ENCODE results near the gene RPL13A.
A peak's percentile ranks its signal among the peaks of the same experiment; 100 is the strongest.

Gene RPL13A

DNA sequence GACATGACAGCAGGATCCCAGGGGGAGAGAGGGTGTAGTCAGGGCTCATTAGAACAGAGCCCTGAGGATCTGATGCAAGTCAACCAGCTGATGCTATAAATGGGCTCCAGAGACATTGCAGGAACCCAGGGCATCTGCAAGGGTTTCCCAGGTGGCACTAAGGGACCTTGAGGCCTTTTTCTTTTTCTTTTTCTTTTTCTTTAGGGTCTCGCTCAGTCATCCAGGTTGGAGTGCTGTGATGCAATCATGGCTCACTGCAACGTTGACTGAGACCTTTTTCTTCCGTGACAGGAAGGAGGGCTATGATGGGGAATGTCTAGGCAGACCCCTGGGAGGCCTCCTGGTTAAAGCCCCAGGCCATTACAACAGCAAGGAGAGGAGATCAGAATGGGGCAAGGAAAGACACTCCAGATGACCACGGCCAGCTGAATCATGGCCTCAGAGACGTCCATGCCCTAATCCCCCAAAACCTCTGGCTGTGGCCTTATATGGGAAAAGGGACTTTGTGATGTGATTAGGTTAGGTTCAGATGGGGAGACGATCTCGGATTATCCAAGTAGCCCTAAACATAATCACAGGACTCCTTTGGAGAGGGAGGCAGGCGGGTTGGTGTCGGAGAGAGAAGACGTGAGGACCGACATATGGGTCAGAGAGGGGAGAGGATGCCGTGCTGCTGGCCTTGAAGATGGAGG lies 20.5 kb downstream of the RPL13A start:
- DNase-seq = no peak

DNA sequence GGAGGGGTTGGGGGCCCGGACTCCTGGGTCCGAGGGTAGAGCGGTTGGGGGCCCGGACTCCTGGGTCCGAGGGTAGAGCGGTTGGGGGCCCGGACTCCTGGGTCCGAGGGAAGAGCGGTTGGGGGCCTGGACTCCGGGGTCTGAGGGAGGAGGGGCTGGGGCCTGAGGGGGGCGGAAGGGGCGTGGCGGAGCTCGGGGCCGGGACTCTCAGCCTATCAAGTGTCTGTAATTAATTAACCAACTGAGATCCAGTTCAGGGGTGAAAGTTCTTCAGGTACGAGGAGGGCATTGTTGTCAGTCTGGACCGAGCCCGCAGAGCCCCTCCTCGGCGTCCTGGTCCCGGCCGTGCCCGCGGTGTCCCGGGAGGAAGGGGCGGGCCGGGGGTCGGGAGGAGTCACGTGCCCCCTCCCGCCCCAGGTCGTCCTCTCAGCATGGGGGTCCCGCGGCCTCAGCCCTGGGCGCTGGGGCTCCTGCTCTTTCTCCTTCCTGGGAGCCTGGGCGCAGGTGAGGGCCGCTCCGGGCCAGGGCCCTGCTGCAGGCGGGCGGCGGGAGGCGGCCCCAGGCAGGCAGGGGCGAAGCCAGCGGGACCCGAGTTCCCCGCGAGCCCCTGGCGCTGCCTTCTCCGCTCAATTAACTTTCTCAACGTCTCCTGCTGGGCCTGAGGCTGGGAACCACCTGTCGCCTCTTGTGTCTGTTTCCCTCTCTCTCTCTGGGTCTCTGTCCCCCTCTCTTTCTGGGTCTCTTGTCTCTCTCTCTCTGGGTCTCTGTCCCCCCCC lies 25.8 kb downstream of the RPL13A start:
- DNase-seq = peak in 6 of 14 donors; percentile 13 to 55 (median 36)

DNA sequence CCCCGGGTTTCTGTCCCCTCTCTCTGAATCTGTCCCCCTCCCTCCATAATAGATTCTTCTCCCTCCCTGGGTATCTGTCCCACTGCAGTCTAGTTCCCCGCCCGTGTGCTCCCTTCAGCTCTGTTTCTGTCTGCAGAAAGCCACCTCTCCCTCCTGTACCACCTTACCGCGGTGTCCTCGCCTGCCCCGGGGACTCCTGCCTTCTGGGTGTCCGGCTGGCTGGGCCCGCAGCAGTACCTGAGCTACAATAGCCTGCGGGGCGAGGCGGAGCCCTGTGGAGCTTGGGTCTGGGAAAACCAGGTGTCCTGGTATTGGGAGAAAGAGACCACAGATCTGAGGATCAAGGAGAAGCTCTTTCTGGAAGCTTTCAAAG lies 26.3 kb downstream of the RPL13A start:
- no peak for DNase-seq

DNA sequence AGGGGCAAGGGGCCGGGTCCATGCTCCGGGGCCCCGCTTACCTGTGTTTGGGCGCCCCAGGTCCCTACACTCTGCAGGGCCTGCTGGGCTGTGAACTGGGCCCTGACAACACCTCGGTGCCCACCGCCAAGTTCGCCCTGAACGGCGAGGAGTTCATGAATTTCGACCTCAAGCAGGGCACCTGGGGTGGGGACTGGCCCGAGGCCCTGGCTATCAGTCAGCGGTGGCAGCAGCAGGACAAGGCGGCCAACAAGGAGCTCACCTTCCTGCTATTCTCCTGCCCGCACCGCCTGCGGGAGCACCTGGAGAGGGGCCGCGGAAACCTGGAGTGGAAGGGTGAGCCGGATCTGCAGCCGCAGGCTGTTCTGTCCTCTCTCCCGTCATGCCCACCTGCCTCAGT lies 26.7 kb downstream of the RPL13A start:
- DNase-seq = no peak

DNA sequence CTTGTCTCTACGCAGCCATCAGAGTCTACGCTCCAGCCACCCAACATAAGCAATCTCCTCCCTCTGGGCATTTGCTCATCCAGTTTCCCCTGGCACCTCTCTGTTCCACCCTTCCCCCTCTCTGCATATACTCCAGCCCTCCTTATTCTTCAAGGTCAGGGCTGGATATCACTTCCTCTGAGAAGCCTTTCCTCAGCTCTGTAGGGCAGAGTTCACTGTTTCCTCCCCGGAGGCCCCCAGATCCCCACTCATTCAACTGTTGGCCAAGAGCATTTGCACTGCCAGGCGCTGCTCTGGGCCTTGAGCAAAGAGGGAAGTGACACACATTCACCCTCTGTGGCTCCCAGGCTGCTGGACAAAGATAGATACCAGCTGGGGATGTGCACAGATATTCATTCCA lies 28.4 kb downstream of the RPL13A start:
- peak in 5 of 14 donors; percentile 18 to 52 (median 36) for DNase-seq

DNA sequence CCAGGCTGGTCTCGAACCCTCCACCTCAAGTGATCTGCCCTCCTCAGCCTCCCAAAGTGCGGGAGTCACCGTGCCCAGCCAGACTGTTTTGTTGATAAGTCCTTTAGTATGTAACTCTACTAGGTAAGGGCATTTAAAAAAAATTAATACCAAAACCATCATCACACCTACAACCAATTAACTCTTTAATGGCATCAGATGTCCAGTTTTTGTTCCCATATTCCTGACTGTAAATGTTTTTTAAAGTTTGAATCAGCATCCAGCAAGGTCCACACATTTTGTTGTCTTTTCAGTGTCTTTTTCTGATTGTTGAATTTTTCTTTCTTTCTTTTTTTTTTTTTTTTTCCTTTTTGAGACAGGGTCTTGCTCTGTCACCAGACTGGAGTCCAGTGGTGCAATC lies 30.6 kb downstream of the RPL13A start:
- DNase-seq = no peak

DNA sequence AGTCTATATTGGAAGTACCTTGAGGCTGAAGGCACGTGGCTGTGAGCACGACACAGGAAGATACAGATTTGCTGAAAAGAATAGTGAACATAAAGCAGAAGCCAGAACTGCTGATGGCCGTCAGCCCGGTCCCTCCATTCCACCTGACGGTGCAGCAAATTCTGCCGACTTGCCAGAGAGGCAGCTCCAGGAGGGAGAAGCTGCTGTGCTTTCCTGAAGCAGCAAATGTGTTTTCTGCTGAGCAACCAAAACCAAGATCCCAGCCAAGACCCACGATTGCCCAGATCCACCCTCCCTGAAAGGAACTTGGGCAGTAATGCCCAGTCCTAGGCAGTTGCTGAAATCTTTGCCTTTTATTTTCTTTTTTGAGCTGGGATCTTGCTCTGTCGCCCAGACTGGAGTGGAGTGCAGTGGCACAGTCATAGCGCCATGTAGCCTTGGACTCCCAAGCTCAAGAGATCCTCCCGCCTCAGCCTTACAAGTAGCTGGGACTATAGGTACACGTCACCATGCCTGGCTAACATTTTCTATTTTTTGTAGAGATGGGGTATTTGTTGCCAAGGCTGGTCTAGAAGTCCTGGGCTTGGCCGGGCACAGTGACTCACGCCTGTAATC lies 33.4 kb downstream of the RPL13A start:
- peak in 4 of 14 donors; percentile 27 to 55 (median 33) for DNase-seq

DNA sequence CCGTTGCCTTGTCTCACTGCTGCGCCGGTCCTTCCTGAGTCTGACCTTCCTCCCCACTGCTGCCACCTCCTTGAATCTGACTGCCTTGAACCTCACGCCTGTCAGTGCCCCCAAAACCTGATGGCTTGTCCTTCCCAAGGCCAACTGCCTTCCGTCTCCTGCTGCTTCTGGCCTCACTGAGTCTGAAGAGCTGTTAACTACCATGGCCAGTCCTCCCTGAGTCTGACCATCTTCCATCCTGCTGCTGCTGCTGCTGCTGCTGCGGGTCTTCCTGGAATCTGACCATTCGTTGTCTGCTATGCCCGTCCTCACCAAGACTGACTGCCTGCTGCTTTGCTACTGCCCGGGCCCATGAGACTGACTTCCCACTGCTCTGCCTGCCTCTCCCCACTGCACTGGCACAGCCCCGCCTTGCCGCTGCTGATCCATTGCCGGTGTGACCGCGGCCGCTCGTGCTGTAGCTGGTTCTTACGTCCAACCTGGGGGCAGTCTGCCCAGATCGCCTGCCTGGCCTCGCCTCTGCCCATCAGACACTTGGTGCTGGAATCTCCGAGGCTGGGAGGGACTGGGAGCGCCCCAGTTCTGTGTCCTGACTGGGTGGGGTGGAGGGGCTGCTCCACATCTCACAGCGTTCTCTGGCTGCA lies 37.5 kb downstream of the RPL13A start:
- no peak for DNase-seq

DNA sequence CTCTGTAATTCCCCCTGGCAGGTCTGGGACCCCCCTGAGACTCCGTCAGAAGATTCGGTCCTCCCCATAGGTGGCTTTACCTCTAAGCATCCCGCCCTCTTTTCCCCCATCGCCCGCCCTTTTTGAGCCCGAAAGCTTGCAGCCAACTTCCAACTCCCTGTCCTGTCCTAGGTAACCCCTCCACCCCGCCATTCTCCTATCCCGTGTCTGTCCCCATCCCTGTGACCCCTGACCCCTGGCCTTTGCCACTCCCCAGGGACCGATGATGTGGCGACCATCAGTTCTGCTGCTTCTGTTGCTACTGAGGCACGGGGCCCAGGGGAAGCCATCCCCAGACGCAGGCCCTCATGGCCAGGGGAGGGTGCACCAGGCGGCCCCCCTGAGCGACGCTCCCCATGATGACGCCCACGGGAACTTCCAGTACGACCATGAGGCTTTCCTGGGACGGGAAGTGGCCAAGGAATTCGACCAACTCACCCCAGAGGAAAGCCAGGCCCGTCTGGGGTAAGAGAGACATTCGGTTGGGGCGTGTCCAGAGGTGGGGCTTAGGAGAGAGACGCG lies 40.9 kb downstream of the RPL13A start:
- DNase-seq = no peak

DNA sequence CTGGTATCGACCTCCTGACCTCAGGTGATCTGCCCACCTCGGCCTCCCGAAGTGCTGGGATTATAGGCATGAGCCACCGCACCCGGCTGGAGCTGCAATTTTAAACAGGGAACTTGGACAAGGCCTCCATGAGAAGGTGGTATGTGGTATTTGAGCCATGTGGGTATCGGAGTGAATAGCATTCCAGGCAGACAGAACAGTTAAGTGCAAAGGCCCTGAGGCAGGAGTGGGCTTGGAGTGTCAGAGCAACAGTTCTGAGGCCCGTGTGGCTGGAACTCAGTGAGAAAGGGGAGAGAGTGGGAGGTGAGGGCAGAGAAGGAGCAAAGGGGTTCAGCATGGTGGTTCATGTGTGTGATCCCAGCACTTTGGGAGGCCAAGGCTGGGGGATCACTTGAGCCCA lies 43.3 kb downstream of the RPL13A start:
- DNase-seq = no peak

DNA sequence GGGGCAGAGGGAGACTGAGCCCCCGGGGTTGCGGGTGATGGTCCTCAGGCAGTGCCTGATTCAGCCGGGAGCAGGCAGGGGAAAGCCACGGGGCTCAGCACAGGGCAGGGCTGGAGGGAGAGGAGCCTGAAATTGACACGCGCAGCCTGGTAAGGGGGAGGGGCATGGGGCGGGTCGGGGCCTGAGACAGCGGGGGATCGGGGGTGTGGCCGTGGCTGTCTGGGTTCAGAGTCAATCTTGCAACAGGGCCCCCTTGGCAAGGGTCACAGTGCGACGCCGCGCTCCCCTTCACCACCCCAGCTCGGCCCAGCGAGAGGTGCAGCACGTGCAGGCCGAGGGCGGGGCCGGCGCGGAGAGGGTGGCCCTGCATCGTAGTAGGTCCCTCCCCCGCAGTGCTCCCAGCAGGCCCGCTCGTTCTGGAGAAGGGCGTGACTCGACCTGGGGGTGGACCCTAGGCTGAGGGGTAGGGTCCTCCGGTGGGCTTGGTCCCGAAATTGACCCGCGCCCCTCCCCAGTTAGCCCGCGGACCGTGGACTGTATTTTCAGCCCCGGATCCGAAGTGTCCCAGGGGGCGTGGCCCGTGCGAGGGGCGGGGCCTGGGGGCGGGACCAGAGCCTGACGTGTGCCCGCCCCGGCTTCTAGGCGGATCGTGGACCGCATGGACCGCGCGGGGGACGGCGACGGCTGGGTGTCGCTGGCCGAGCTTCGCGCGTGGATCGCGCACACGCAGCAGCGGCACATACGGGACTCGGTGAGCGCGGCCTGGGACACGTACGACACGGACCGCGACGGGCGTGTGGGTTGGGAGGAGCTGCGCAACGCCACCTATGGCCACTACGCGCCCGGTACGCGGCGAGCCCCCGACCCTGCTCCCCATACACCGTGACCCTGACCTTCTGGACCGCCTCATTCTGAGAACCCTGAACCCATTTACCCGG lies 46.4 kb downstream of the RPL13A start:
- peak in 12 of 14 donors; percentile 7 to 82 (median 60) for DNase-seq

DNA sequence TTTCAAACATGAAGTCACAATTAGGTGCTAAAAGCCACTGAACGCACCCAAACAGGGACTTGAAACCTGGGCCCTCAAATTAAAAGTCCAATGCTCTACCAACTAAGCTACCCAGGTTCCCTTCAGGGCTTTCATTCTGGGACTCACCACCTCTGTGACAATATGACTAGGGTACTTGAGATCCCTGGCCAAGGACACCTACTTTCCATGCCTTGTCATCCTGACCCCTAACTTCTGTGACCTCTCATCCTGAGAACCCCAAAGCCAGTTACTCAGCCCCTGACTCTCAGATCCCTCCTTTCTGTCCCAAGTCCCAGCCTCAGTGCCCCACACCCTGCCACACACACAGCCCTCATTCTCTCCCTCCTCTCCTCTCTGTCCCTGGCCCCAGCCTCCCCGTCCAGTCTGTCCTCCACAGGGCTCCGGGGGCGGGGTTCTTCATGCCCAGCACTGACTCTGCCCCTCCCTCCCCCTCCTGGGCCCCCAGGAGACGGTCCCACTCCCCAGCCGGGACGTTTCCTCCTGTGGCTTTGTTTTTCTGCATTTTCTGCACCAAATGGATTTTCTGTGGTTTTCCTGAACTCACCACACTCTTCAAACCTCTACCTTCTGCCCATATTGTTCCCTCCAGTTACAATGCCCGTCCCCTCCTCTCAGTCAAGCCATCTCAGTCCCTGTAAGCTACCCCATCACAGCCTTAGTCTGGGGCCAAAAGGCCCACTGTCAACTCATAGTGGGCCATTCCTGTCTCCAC lies 47.4 kb downstream of the RPL13A start:
- DNase-seq = no peak

DNA sequence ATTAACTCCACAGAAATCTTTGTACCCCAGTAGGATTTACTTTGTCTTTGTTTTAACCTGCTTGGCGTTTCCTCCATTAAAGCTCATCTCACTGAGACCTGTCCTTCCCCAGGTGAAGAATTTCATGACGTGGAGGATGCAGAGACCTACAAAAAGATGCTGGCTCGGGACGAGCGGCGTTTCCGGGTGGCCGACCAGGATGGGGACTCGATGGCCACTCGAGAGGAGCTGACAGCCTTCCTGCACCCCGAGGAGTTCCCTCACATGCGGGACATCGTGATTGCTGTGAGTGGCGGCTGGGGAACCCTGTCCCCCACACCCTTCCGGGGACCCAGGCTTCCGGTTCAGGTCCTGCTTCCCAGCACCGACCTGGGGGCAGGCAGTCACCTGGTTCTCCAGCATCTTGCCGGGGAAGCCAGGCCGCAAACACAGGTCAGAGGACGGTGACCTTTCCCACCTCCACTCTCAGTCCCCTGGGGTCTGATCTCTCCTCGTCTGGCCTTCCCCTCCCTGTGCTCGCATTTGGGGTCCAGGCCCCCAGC lies 49.6 kb downstream of the RPL13A start:
- no peak for DNase-seq

DNA sequence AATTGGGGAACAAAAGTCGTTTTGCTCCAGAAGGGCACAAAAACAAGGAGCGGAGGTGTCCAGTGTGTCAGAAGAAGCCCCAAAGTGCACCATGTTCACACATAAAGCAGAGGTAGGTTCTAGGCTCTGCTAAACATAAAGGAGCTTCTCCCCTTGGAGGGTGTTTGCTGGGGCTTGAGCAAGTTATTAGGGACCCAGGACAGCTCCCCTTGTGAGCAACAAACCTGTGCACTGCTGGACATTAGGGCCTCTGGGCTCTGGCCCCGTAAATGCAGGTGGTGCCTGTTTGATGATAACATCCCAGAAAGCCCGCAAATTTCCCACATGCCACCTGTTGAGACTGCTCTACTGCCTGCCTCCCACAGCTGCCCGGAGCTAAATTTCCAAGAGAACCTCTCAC lies 51.2 kb downstream of the RPL13A start:
- DNase-seq = no peak

DNA sequence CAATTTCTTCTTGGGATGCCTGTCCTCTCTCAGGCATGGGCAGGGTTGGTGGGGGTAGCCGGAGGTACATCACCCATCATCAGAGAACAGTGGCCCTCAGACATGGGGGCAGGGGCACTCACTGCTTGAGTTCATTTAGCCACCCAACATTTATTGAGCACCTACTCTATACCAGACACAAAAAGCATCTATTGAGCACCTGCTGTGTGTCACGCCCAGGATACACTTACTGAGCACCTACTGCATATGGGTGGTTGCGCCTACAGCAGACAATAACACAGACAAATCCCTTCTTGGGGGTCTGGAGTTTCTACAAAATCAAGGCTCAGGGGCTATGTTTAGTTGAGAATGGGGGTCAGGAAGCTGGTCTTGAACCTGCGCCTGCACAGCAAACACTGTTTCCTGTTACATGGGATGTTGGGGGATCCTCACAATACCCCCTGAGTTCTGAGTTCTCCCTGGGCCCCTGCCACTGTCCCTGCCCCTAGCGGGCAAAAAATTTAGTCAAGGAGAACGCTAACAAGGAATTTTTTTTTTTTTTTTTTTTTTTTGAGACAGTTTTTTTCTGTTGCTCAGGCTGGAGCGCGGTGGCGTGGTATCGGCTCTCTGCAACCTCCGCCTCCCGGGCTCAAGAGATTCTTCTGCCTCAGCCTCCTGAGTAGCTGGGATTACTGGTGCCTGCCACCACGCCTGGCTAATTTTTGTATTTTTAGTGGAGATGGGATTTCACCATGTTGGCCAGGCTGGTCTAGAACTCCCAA lies 52.0 kb downstream of the RPL13A start:
- DNase-seq = no peak
